NK-92 (cell line): ENCODE results near the gene NSG2.
"Not testable (repeated sequence)": the region's sequence is repeated elsewhere in the genome, so short reads cannot be mapped to it uniquely, and the experiment has no call there.

Experiments
- DNase-seq: peaks from one replicate; lab custom pipeline; 2025; ENCODE audit not compliant: unreplicated experiment; lab: John Stamatoyannopoulos, UW

NSG2 gene

DNA sequence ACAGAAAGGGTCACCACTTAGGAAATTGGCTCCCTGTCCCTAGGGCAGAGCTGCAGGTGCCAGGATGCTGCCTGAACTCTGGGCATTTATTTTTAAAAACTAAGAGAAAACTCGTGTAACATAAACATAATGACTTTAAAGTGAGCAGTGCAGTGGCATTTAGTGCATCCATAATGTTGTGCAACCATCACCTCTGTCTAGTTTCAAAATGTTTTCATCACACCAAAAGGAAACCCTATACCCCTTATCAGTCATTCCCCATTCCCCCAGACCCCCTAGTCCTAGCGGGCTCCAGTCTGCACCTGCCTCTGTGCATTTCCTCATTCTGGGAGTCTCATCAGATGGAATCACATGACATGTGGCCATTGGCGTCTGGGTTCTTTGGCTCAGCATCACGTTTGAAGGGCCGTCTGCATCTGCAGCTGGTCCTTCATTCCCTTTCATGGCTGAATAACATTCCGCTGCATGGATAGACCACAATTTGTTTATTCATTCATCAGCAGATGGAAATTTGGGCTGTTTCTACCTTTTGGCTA lies 55.8 kb downstream of the NSG2 start:
- DNase-seq = no peak

DNA sequence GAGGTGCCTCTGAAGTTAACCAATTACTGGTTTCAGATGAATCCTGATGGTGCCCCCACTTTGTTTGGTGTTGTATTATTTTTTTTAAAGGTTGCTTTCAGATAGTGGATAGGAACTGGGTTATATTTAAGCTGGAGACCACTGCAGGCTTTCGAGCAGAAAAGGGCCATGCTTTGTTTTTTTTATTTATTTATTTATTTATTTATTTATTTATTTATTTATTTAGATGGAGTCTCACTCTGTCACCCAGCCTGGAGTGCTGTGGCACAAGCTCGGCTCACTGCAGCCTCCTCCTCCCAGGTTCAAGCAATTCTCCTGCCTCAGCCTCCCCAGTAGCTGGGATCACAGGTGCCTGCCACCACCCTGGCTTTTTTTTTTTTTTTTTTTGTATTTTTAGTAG lies 57.1 kb downstream of the NSG2 start:
- not testable (repeated sequence) for DNase-seq

GRCh38 chr5:174106997-174107655 lies 61.6 kb downstream of the NSG2 start:
- no peak for DNase-seq

- DNase-seq = no peak
Measured at GRCh38 chr5:174108745-174109144, 63.2 kb downstream of the NSG2 start.

GRCh38 chr5:174109698-174110260 lies 64.3 kb downstream of the NSG2 start:
- DNase-seq = no peak

- no peak for DNase-seq
Measured at GRCh38 chr5:174110310-174110709, 64.8 kb downstream of the NSG2 start.

DNA sequence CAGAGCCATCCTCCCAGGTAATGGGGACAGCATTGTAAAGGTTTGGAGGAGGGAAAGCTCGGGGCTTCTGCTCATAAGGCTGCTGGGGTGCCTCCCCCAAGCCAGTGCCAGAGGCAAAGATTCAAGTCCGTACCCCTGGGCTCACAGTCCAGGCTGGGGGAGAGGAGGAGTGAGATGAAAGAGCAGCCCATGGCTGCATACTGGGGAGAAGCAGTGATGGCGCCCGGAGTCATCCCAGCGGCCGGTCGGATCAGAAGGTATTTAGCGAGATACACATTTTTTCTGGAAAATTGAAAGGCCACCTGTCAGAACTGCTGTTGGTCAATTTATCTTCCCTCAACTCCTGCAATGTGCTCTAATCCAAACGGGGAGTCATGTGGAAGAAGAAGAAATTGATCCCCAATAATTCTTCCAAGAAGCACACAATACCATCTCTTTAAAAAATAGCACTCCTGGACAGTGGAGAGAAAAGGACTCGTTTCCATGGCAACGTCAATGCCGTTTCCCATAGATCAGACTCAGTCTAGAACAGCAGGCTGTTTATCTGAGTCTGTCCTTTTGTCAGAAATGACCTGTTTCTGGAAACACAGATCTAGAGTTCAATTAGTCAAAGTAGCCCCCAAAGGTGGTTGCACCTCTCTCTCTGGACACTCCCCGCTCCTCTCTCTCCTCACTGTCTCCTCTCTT lies 65.9 kb downstream of the NSG2 start:
- no peak for DNase-seq

- no peak for DNase-seq
Measured at GRCh38 chr5:174115226-174115625, 69.7 kb downstream of the NSG2 start.

DNA sequence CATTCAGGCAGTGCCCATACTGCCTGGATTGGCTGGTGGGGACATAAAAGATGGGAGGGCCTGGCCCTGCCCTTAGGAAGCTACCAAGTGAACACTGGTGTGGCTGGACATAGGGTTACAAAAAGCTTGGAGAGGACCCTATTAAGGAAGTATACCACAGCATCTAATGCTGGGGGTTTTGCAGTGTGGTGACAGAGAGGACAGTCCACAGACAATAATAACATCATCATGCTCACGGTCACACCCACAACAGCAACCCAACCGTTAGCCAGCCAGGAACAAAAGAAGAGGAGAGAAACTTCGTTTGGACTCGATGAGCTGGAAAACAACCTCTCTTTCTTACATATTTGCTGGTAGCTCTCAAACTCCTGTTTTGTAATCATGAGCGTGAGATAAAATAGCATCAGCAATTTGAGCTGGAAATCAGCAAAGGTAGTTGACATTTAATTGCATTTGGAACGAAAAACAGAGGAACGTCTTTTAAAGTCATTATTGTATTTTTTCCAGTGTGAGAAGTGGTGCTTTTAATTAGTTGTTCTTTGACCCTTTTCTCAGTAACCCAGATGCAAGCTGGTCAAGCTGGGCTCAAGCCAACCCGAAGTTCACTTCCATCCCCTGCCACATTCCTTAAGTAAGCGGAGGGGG lies 73.4 kb downstream of the NSG2 start:
- DNase-seq = no peak

DNA sequence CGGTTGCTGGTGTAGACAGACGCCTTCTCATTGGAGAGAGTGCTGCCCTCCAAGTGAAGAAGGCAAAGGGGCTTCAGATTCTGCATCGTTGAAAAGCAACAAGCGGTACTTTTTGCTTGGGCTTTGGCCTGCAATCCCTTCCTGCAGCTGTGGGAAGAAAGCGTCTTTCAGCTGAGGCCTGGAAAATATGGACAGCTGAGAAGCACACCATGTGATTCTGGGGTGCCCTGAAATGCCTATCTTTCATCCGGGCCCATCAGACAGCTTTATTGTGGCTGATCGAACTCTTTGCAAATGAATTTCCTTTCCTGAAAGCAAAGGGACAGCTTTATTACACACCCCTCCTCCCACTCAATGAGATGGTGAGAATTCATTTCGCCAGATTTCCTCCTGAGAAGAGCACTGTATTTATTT lies 74.0 kb downstream of the NSG2 start:
- DNase-seq = no peak

DNA sequence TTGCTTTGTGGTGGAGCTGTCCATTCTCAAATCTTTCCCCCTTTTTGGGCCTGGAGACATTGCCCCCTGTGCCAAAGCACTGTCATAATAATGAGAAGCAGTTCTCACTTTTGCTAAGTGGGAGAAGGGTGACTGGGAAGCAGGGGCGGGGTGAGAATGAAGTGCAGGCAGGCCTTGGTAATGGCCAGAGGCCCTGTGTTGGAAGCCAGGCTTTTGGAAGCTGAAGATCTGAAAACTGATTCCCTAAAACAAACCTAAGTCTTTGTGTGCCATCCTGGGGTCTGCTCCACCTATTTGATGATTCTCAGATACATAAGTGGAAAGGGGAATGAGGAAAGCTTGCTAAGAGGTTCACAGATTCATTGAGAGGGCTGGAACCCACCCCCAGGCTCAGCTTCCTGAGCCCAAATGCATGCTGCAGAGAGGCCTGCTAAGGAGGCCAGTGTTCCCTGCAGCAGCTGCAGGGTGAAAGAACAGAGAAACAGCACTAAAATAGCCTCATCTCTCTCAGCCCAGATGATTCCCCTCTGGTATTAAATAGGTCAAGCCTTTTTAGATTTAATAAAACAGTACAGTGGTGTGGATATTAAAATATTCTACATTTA lies 75.0 kb downstream of the NSG2 start:
- no peak for DNase-seq

DNA sequence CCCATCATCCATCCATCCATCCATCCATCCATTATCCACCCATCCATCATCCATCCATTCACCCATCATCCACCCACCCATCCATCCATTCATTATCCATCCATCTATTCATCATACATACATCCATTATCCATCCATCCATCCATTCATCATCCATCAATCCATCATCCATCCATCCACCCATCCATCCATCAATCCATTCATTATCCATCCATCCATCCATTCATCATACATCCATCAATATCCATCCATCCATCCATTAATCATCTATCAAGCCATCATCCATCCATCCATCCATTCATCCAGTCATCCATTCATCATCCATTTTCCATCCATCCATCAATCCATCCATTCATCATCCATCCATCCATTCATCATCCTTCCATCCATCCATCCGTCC lies 89.0 kb downstream of the NSG2 start:
- DNase-seq = no peak

DNA sequence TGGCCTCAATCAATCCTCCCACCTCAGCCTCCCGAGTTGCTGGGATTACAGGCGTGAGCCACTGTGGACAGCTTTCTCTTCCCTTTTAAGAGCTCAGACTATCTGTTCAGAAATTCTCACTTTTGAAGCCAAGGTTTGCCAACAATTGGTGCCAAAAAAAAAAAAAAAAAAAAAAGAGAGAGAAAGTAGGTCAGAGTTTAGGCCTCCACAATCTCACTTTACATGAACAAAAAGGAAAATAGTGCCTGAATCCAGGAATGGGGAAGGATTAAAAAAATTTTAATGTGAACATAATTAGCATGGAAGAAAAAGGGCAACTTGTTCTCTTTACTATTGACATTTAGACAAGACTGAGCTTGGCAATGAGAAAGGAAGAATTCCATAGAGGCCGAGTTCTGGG lies 94.1 kb downstream of the NSG2 start:
- no peak for DNase-seq

GRCh38 chr5:174140452-174141020 lies 95.0 kb downstream of the NSG2 start:
- no peak for DNase-seq

DNA sequence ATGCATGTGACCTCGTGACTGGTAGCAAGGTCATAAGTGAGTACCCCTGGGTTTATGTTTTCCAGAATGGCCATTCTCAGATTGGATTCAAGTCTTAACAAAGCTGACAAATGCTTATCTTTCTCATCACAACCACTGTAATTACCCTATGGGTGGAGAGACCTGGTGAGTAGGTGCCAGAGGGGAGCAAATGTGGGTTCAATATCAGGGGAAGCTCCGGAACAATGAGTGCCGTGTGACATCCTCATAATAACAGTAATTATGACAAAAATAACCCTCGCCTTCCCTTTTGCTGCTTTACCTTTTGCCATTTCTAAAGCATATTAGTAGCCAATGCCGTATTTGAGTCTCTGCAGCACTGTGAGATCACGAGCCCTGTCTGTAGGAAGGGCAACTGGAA lies 95.9 kb downstream of the NSG2 start:
- no peak for DNase-seq

GRCh38 chr5:174145091-174145490 lies 99.6 kb downstream of the NSG2 start:
- DNase-seq = no peak

GRCh38 chr5:174145821-174146220 lies 100.3 kb downstream of the NSG2 start:
- no peak for DNase-seq

GRCh38 chr5:174146556-174146955 lies 101.0 kb downstream of the NSG2 start:
- DNase-seq = no peak

DNA sequence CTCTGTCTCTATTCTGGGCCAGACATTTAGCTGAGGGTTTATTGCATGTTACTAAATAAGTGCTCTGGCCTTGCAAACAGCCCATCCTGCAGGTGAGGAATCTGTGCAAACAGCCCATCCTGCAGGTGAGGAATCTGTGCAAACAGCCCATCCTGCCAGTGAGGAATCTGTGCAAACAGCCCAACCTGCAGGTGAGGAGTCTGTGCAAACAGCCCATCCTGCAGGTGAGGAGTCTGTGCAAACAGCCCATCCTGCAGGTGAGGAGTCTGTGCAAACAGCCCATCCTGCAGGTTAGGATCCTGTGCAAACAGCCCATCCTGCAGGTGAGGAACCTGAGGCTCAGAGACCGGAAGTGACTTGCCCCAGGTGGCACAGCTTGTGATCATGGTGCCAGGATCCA lies 101.5 kb downstream of the NSG2 start:
- not testable (repeated sequence) for DNase-seq

GRCh38 chr5:174147551-174147950 lies 102.0 kb downstream of the NSG2 start:
- DNase-seq = no peak

DNA sequence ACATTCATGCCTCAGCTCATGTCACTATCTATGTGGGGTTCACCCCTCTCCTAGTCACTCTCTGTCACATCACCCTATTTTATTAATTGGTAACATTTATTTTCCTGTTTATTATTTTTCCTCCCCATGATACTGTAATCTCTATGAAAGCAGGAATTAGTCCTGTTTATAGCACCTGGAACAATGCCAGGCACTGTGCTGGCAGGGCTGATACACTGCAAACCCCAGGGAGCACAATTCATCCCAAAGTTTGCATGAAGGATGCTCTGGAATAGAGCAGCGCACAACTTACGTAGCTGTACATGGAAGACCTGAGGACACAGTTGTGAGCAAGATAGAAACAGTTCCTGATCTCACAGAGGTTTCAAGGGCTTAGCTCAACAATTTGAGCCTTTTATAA lies 103.2 kb downstream of the NSG2 start:
- DNase-seq = no peak
